Vagina (tissue), 2 donors: ENCODE measurements around the gene PHACTR4.
"Not testable (repeated sequence)": the region's sequence is repeated elsewhere in the genome, so short reads cannot be mapped to it uniquely, and the experiment has no call there.

ENCODE experiments used
- CTCF ChIP-seq, 3 experiments: fragments of 450-650 bp in 2 of 3; fragments of 200-600 bp in 1 of 3; sonication (generic) in 1 of 3; IDR thresholded peaks; one replicate each; pipeline ENCODE4 v1.5.1; 2017 to 2019; ENCODE audit warnings: antibody characterized with exemption in 3 of 3, mild to moderate bottlenecking in 2 of 3, moderate library complexity in 2 of 3
- POLR2A ChIP-seq, 2 donors: fragments of 450-650 bp; IDR thresholded peaks; one replicate each; pipeline ENCODE4 v1.6.1; 2017; ENCODE audit warnings: antibody characterized with exemption in 2 of 2, mild to moderate bottlenecking in 2 of 2, moderate library complexity in 2 of 2

DNA sequence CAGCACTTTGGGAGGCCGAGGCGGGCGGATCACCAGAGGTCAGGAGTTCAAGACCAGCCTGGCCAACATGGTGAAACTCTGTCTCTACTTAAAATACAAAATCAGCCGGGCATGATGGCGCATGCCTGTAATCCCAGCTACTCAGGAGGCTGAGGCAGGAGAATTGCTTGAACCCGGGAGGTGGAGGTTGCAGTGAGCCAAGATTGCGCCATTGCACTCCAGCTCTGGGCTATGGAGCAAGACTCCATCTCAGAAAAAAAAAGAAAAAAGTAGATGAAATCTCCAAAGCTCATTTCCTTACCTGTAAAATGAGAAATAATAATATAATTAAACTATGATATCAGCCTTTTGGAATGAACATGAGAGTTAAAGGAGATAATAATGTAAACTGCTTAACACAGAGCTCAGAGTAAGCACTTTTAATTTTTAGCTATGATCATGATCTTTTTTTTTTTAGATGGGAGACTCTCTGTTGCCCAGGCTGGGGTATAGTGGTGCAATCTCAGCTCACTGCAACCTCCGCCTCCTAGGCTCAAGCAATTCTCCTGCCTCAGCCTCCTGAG is 16.2 kb upstream of the PHACTR4 start:
- not testable (repeated sequence) for TF ChIP-seq CTCF, POLR2A (IDR thresholded peaks at IDR 0.05)
